Amniotic stem cell (primary cell): ENCODE results near the gene KDM4C.

Experiments used
- DNase-seq: peaks from one replicate; lab custom pipeline; 2025; lab: John Stamatoyannopoulos, UW

KDM4C gene

DNA sequence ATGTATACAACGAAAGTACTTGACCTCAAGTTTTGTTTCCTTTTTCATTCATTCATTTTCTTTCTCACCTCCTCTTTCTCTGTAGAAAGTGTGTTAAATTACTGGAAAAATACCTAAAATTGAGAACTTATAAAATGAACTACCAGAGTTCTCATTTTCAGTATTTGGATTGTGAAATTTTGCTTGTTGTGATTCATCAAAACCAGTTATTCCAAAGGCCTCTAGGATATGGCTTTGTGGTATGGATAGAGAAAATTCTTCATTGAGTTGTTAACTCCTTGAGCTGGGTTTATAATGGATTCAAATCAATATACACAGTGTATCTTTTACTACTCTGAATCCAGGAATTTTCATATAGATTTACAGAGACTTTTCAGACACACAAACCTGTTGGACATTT lies 287.6 kb downstream of the KDM4C start:
- DNase-seq, result no peak

DNA sequence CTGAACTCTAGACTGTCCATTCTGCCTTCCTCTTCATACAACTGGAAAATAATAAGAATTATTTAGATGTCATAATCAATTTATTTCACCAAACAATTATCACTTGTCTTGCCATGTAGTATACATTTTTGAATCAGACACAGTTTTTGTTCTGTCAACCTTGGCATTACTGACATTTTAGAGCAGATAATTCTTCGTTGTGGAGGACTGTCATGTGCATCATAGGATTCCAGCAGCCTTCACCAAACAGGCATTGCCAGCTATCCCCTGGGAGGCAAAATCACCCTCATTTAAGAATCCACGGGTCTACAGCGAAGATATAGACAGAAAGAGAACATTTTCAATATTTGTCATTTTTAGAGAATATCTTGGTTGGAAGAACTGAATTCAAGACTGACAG lies 293.9 kb downstream of the KDM4C start:
- DNase-seq, result no peak

DNA sequence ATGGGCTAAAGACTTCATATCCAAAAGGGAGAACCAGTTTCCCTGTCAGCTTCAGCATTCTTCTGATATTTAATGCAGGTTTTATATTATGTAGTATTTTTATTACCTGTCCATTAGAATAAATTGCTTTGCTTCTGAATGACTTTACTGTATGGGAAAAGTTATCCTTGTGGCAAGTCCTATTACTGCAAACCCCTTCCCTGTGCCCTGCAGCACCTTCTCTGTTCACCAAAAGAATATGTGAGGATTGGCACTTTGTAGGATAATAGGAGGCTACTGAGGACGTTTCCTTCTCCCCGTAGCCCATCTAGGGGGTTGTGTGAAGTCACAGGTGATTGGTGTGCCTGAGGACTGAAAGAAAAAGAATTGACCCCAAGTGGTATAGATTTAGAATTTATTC lies 296.1 kb downstream of the KDM4C start:
- DNase-seq, result no peak

DNA sequence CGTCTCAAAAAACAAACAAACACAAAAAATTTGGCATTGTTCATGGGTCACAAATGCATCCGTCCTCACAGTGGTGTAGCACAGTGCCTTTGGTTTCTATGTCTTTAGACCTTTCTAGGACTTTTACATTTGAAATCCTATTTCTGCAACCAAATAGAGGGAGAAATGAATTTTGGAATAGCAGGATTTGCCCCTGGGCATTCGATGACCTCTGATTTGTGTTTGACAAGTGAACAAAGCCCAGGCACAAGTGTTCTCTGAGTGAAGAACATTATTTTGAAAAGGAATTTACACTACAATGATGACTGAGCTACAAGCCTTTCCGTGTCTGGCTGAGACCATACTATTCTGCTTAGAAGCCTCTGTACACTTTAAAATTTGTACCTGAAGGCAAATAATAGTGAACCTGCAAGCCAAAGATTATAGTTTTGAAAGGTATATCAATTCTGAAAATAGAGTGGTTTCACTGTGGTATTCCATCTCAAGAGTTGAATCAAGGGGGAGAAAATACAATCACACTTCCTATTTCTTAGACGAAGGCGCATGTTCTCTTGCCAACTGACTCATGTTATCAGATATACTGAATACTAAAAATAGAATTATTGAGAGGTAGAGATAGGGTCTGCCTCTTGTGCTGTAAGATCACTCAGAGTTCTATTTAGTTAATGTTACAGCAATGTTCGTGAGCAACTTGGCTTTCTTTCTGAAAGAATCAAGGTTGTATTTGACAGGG lies 297.6 kb downstream of the KDM4C start:
- DNase-seq, result no peak

DNA sequence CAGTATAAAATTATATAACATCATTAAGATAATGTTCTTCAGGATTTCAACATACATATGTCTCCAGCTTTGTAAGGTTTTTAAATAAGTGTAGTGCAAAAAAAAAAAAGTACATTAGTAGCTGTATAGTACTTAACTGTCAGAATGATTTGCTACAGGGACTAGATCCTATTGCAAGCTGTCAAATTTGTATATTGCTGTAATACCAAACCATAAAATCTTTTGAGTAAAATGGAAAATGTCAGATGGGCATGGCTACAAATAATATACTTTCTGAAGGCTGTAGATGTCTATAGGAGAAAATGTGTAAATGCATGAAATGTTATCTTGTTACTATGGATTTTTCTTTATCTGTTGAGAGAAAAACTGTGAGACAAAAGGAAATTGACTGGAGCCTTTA lies 298.5 kb downstream of the KDM4C start:
- DNase-seq, result no peak

DNA sequence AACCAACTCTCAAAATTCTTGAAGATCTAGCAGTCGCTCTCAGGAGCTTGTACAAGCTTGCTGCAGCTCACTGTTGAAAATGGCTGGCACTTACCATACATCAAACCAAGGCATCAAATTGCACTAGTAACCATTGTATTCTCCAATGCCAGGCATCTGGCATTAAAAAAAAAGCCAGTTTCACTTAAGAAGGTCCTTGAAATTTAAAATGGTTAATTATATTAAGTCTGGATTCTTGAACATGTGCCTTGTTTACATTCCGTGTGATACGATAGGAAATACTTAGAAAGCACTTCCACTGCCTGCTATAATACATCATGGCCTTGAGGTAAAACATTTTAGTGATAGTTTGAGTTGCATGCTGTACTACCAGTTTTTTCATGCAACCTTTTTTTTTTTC lies 300.7 kb downstream of the KDM4C start:
- DNase-seq, result no peak

DNA sequence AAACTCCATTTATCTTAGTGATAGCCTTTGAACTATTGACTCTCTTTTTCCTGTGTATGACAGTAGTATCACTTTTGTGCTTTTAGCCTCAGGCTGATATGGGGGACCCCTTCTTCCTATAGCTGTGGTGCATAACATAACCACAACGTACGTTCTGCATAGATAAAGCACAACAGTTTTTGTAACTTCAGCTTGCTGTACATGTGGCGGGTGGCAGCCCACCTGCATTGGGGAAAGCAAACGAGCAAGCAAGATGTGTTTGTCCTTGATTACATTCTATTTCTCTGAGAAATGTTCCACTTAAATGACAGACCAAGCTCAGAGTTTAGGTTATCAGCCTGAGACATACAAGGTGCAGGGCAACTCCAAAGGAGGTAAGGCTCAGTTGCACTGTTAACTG lies 309.4 kb downstream of the KDM4C start:
- DNase-seq, result no peak

DNA sequence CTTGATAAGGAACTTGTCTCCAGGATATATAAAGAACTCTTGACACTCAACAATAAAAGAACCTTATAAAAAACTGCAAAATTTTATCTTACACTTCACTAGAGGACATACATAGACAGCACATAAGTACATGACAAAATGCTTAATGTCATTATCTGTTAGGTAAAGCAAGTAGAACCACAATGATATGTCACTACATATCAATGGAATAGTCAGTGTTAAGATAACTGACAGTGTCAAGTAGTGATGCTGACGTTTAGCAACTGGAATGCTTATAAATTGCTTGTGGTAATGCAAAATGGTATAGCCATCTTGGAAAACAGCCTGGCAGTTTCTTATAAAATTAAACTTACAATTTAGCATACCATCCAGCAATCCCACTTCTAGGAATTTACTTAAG lies 314.1 kb downstream of the KDM4C start:
- no peak for DNase-seq

DNA sequence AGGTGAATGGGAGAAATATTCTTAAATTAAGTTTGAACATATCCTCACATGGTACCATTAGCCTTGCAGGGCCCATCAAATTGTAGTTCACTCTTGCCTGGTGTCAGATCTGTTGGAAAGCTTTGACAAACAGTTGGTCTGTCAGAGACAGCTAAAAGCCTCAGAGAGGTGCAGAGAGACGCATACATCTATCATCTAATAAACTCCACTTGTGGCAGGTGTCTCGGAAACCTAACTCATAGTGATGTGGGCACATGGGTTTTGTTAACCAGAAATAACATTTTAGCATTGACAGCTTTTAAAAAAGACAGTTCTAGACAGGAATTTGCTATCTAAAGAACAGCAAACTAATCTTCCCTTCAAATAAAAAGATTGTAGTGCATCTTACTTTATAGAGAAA lies 315.9 kb downstream of the KDM4C start:
- no peak for DNase-seq

DNA sequence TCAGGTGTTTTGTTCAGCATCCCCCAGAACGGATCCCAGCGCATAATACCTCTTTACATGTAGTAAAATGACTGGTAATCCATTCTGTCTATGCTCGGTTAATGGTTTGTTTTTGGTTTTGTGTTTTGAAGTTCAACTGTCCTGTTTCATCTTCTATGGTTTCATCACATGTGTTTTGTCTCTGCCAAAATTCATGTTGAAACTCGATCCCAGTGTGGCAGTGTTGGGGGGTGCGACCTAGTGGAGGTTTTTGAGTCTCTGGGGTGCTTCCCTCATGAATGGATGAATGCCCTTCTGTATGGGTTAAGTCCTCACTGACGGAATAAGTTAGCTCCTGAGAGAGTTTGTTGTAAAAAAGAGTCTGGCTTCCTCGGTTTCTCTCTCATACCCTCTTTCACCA lies 317.4 kb downstream of the KDM4C start:
- no peak for DNase-seq

DNA sequence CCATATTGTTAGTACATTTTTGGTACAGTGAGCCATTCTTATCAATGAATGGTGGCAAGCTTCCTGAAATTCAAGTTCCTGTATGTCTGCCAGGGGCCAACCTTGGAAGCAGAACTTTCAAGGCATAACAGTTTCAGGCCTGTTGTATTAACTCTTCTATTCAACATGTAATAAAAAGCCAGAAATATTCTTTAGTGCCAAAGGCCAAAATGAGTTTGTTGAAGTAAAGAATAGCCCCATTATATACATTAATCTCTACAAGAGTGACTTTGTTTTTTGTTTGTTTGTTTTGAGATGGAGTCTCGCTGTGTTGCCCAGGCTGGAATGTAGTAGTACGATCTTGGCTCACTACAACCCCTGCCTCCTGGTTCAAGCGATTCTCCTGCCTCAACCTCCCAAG lies 321.3 kb downstream of the KDM4C start:
- no peak for DNase-seq

DNA sequence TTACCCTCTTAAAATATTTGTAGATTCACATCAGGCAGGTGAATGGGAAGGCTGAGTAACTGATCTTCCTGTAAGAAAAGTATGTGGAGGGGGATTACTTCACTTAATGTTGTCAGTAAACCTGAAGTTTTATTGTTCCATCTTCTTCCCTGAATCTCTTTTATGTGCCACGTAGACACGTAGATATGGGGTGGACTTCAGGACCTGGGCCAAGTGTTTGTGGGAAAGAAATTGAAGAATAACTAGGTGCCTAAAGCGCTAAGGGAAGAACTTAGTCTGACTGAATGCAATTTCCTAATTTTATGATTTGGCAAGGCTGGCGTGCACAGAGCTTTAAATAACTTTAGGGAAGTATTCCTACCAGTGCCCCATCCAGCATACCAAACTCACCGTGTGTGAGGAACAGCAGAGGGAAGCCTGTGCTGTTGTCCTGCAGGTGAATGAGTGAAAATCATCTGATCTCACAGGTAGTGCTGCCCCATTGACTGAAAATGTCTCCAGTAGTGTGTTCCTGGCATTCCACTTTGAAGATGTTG lies 323.4 kb downstream of the KDM4C start:
- no peak for DNase-seq

DNA sequence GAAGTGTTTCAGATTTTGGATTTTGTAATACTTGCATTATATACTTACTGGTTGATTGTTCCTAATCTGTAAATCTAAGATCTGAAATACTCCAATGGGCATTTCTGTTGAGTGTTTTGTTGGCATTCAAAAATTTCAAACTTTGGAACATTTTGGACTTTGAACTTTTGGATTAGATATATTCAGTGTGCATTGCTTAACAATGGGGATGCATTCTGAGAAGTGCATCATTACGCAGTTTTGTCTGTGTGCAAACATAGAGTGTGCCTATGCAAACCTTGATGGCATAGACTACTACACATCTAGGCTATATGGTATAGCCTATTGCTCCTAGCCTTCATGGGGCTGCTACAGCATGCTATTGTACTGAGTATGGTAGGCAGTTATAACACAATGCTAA lies 325.4 kb downstream of the KDM4C start:
- no peak for DNase-seq

DNA sequence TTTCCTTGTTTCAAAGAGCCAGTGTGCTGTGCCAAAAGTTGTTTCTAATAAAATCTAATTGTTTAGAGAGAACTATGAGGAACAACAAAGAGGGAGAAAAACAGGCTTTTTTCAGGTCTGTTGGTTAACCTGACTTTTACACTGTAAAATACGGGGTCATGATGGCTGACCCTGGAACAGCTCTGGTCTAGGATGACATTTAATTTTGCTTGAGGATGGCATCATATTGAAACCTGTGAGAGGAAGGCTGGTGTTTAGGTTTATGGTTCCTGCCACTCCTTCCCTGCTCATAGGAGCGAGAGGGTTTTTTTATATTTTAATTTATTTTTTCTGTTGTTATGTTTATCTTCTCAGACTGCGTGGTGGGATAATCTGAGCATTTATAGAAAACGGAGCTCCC lies 327.6 kb downstream of the KDM4C start:
- no peak for DNase-seq

DNA sequence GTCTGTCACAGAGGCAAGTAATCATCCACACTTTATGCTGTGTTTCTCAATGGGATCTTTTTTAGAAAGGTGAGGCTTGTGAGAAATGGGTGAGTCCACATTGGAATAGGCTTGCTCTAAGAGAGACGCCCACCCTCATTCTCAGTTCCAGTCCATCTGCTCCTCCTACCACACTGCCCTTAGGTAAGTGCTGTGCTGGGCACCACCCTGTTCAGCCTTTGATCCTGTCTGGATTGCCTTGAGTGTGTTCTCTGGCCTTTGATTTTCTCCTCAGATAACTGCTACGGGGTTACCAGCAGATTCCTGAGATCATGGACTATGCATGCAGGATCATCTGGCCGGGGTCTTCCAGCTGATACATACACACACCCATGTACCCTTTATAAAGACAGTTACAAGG lies 328.6 kb downstream of the KDM4C start:
- DNase-seq, result no peak

DNA sequence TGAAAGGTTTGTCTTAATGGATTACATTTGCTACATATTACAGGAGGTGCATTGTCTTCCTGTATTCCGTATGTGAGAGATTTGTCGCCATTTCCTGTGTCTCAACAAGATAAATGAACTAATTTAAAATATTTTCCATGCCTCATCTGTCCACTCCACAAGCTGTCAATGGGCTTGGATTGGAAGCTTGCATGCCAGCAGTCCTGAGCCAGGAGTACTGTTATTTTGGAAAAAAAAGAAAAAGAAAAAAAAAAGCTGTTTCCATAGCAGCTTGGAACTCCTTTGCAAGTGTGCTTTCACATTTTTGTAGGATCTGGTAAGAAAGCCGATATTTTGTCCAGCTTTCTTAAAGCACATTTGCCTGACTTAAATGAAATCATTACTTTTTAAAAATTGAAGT lies 330.8 kb downstream of the KDM4C start:
- no peak for DNase-seq

DNA sequence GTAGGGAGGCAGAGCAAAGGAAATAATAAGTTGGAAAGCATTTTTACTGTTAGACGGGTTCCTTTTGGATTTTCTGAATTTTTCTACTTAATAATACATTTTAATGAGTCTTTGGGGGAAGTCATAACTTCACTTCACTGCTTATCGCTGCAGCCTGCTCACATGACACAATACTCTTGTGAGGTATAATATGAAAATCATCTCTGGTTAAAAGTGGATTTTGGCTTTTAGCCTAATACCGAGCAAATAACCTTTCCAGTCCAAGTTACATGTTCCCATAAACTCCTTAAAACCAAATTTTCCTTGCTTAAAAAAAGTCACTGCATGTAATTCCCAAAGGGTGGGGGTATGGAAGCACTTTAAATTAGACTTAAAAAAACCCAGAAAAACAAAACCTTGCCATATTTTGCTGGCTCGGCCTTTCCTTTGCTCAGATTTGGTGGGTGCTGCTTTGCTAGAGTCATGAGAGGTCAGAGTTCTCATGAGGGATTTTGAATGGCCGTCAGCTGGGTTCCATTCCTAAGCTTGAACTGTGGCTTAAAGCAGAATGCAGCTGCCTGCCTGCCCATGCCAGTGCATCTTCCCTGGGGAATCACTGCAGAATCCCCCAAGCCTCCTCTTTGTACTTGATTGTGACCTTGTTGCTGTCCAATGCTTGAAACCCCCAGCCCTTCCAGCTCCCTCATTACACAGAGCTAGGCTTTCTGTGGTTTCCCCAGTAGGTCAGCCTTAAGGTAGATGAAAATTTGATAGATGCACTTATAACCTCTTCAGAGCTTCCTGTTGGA lies 331.8 kb downstream of the KDM4C start:
- no peak for DNase-seq

DNA sequence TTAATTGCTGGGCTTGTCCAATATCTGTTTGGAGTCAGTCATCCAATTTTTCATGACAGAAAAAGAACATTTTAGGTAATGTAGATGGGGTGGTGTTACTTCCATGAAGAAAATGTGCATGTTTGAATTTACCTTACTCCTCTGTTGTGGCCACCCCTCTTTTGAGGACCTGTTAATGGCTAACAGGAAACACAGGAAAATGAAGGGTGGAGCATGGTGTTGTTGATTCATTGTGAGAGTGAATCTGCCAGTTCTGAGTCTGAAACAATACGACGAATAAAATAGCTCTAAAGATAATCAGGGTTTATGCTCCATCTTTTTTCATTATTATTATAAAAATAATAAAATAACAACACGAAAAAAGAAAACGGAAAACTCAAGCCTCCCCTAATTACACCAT lies 335.3 kb downstream of the KDM4C start:
- DNase-seq, result no peak

DNA sequence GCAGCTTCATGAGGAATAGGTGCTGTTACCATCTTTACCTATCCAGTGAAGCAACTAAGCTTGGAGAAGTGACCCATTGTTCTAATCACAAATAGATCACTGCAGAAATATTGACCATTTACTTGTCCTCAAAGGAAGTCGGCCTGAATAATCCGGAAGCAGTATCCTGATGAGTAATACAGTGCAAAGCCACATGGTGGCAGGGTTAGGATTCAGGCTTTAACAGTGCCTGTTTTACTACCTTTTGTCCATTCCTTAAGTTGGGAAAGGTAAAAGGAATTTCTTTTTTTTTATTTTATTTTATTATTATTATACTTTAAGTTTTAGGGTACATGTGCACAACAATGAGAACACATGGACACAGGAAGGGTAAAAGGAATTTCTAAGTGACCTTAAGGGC lies 336.3 kb downstream of the KDM4C start:
- DNase-seq, result no peak

DNA sequence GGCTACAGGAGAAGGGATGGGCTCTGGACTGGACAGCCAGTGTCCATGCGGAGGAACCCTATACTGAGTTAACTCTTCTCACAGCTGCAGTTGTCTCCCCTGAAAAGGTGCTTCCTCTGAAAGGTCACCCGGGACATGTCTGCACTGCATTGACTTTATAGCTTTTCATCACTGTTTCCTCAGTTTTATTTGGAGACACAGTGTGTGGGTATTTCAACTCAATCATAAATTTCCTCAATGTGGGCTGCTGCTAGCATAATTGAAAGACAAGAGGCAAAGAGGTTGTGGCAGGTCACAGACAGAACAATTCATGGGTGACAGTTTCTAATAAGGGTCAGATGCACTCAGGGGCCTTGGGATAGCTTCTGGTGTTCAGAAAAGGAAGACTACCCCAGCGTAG lies 336.8 kb downstream of the KDM4C start:
- DNase-seq, result no peak

DNA sequence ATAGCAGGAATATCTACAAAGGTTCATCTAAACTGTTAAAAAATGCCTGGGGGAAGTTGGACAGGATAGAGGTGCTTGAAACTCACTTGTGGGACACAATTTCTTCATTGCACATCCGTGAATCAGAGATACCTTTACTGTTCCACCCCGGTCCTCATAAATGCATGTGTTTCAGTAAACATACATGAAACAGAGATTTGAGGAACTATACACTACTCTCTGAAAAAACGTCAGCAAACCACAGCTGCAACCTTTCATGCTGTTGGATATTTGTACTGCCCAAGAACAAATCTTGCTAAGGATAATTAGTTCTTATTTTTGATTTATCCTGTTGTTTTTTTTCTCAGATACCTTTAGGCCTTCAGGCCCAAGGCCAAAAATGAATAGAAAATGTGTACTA lies 337.3 kb downstream of the KDM4C start:
- DNase-seq, result no peak

DNA sequence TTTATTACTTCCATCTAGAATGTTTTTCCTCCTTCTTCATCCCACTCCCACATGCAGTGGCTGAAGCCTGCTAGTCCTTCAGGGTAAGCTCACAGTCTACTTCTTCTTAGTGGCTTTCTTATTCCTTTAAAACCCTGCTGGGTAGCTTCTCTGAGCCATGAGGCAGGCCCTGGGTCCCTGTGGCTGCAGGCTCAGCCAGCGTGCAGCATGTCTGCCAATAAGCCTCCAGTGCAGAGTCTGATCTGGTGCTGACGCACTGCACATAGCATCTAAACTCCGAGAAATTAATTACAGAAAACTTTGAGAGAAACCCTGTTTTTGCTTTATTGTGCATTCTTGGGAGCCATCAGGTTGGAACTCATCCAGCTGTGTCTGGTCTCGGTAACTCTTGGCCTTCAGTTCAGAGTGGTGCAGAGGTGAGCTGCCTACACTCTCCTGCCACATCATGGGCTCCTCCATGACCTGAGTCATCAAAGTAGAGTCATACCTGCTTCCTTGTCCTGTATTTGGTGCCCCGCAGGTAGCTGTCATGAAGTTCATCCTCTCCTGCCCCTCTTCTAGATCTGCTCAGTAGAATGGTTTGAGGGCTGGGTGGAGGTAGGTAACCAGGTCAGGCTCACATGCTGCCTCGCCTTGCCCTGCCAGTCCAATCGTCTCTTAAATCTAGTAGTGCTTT lies 339.4 kb downstream of the KDM4C start:
- DNase-seq, result no peak
